ENCODE measurements around the gene CFAP97D1.

CFAP97D1 gene

DNA sequence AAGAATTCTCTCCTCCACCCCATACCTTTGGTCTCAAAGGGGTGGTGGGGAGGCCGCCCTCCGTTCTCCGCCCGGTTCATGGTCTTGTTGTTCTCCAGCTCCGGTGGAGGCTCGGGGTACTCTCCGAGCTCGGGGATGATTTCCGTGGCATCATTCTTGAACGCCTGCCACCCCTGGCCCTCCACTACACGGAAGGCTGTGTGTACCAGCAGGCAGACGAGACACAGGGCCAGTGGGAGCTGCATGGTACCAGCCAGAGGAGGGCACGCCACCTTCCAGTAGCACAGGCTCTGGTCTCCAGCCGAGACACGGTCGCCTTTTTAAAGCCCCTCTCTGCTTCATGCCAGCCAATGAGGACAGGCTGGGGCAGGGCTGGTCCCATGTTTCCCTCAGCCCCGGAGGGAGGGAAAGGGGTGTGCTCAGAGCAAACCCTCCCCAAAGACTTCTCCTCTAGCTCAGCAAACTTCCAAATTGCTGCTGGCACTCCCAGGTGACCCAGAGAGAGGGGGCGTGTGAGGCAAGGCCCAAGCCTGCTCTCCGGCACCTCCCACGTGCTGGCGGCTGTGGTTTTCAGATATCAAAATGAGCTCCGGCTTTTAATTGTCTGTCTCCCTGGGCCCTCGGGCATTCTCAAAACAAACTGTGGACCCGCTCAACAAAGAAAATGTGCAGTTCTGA lies 21.6 kb upstream of the CFAP97D1 start, which contains the start of gene SOST:
Gene SOST, minus strand, starts transcription at position 295 of the 678 bp plus-strand sequence. Its CDS starts 50 bp downstream, at position 245.
- no peak within 1 kb of the TSS for H3K27ac Mint-ChIP-seq

DNA sequence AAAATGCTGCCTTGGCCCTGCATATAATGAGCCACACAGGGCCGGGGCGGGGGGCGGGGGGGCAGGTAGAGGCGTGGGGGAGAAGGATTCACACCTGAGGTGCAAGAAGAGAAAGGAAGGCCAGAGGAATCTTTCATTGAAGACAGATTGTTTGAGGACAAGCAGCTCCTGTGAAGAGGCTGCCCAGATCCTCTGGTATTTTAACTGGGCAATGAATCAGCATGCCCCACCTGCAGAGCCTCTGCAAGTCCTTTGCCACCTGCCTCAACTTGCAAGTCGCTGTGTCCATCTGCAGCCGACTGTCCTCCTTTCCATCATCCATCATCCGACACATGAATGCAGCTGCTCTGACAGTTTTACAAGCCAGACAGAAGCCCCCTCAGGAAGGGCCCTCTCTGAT lies 20.4 kb upstream of the CFAP97D1 start:
- Mint-ChIP-seq H3K27me3 (peaks cover 10% of the 10 kb centered on the region), H3K9me3 (ENCODE audit: low read depth) (no peaks in the 10 kb centered on the region), H3K27ac (no peak overlapping the region), H3K36me3 (no peaks in the 10 kb centered on the region), H3K4me1 (ENCODE audit: low read depth) (peaks cover 4% of the 10 kb centered on the region), H3K4me3 (no peak overlapping the region)

More for the DNA sequence above, 21.6 kb upstream of the CFAP97D1 start, which contains the start of gene SOST:
- Mint-ChIP-seq H3K4me3 (no peak within 1 kb of the TSS), H3K27me3 (peaks cover 10% of the 10 kb centered on the region), H3K4me1 (ENCODE audit: low read depth) (peaks cover 4% of the 10 kb centered on the region), H3K9me3 (ENCODE audit: low read depth) (no peaks in the 10 kb centered on the region), H3K36me3 (no peaks in the 10 kb centered on the region)

DNA sequence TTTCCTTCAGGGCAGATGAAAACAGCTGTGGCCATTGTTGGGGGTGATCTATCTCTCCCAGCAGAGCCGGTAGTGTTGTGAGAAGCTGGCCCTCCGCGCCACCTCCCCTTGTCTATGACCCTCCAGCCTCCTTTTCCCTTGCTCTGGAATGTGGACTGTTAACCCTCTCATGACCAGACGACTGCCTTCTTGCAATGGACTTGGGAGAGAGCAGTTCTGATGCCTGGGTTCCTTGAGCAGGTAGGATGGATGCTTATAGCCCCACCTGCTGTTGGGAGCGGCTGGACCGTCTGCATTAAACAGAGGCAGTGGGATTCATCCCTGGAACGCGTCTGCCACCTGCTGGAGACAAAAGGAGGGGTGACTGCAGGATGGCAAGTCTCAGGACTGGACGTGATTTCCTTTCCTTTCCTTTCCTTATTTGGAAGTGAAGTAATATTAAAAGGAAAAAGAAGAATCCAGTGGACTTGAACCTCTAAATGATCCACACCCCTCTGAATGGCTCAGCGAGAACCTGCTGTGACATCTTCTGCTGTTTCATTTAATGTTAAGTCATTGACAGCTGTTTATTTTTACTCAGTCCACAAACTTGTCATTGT lies 19.9 kb upstream of the CFAP97D1 start:
- no peaks in the 10 kb centered on the region for H3K36me3 Mint-ChIP-seq
- H3K27ac Mint-ChIP-seq, result no peak overlapping the region
- peaks cover 10% of the 10 kb centered on the region for H3K27me3 Mint-ChIP-seq
- H3K4me1 Mint-ChIP-seq (ENCODE audit: low read depth), result peaks cover 4% of the 10 kb centered on the region
- H3K9me3 Mint-ChIP-seq (ENCODE audit: low read depth), result no peaks in the 10 kb centered on the region
- H3K4me3 Mint-ChIP-seq, result no peak overlapping the region

DNA sequence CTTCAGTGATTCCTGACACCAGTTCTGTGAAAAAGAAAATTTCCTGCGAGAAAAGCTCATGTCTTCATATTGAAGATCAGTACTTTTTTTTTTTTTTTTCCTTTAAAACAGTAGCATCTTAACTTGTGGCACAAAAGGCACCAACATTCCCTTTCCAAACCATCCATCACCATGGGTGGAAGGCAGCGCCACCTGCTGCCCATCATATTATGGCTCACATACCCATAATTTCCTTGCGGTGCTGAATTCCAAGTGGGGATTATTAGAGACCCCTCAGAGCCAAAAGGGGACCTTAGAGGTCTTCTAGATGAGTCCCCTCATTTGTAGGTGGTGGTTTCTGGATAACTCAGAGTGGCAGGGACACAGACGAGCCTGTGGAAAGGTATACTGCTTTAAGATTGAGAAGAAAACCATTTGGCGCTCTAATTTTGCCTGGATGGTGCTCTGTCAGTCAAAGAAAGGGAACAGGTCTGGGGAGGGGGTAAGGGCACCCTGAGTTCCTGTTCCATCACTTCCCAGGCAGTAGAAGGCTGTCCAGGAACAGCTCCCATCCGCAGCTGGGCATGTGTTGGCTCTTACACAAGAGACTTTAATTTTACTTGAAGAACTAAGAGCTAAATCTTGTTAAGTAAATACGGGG lies 13.7 kb upstream of the CFAP97D1 start:
- no peaks in the 10 kb centered on the region for H3K27me3 Mint-ChIP-seq
- H3K9me3 Mint-ChIP-seq (ENCODE audit: low read depth), result no peaks in the 10 kb centered on the region
- no peak overlapping the region for H3K27ac Mint-ChIP-seq
- no peaks in the 10 kb centered on the region for H3K4me1 Mint-ChIP-seq (ENCODE audit: low read depth)
- peaks cover 6% of the 10 kb centered on the region for H3K36me3 Mint-ChIP-seq
- H3K4me3 Mint-ChIP-seq, result no peak overlapping the region

DNA sequence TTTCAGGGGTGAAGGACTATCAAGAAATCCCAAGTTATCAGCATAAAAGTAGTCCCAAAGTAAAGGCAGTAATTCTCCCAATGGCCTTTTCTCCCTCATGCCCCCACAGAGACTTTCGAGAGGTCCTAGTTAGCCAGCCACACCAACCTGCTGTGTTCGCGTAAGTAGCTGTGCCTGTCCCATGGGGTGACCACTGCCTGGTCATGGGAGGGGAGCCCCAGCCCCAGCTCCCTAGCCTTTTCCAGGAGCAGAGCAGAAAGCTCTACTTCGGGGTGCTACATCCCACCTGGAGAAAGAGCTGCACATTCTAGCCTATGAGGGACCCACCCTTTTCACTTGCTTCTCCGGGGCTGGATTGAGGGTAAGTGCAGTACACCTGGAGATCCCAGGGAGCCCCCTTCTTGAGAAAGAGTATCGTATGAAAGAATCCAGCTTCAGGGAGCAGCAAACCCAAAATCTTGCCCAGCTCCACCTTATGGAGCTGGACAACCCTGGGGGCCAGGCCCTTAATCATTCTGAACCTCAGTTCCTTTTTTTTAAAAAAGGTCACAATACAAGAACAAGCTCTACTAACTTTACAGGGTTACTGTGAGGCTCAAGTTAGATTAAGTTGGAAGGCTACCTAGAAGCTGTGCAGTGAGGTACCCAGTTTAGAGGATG lies 13.1 kb upstream of the CFAP97D1 start:
- H3K27ac Mint-ChIP-seq, result no peak overlapping the region
- H3K9me3 Mint-ChIP-seq (ENCODE audit: low read depth), result no peaks in the 10 kb centered on the region
- no peaks in the 10 kb centered on the region for H3K4me1 Mint-ChIP-seq (ENCODE audit: low read depth)
- H3K4me3 Mint-ChIP-seq, result no peak overlapping the region
- H3K27me3 Mint-ChIP-seq, result no peaks in the 10 kb centered on the region
- H3K36me3 Mint-ChIP-seq, result peaks cover 6% of the 10 kb centered on the region

DNA sequence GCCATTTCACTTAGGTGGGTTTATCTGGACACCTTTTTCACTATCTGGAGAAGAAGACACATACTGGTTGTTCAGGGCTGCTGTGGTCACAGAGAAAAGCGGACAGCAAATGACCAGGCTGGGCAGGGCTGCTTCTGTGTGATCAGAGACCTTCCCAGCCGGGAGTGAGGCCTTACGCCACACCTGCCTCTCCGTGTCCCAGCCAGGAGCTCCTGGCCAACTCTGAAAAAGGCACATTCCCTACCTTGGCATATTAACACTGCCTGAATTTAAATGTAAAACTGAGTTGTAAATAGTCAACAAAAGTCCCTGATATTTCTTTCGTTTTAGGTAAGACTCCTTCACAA lies 12.5 kb upstream of the CFAP97D1 start:
- peaks cover 9% of the 10 kb centered on the region for H3K36me3 Mint-ChIP-seq
- no peak overlapping the region for H3K27ac Mint-ChIP-seq

DNA sequence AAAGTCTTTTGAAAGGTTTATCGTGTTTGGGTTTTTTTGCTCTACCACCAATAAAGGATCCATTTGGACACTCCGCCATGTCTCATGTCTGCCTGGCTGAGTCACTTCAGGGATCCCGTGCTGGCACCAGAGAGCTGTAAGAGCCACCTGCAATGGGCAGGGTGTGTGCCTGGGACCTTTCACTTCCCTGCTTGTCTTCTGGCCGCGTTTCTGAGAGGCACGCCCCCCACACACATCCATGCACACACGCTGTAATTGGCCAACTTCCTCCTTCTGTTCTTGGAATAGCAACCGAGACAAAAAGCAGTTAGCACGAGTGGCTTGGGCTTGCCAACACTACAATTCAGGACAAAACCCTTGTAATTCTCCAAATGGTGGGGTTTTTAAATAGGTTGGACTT lies 11.9 kb upstream of the CFAP97D1 start:
- Mint-ChIP-seq H3K36me3 (peaks cover 10% of the 10 kb centered on the region), H3K4me3 (no peak overlapping the region), H3K9me3 (ENCODE audit: low read depth) (no peaks in the 10 kb centered on the region), H3K4me1 (ENCODE audit: low read depth) (peaks cover 2% of the 10 kb centered on the region), H3K27me3 (no peaks in the 10 kb centered on the region), H3K27ac (no peak overlapping the region)

More for the DNA sequence above, 12.5 kb upstream of the CFAP97D1 start:
- no peaks in the 10 kb centered on the region for H3K9me3 Mint-ChIP-seq (ENCODE audit: low read depth)
- no peaks in the 10 kb centered on the region for H3K27me3 Mint-ChIP-seq
- H3K4me3 Mint-ChIP-seq, result no peak overlapping the region
- no peaks in the 10 kb centered on the region for H3K4me1 Mint-ChIP-seq (ENCODE audit: low read depth)

DNA sequence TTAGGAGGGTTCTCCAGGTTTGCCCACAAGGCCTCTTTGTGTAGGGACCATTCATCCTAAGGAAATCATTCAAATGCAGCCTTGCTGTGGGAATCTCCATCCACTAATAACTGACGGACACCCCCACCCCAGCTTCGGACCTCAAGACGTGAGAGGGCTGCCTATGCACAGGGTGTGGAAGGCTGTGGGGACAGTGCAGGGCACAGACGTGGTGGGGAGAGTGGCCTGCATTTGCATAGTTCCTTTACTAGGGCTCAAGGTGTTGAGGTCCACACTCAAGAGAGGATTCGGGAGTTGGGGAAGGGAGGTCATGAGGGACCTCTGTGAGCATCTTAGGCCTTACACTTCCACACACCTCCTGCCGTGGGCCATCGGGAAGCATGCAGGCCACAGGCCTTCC lies 11.3 kb upstream of the CFAP97D1 start:
- Mint-ChIP-seq H3K9me3 (ENCODE audit: low read depth) (no peaks in the 10 kb centered on the region), H3K36me3 (peaks cover 12% of the 10 kb centered on the region), H3K27me3 (no peaks in the 10 kb centered on the region), H3K4me3 (no peak overlapping the region), H3K4me1 (ENCODE audit: low read depth) (peaks cover 2% of the 10 kb centered on the region), H3K27ac (no peak overlapping the region)

DNA sequence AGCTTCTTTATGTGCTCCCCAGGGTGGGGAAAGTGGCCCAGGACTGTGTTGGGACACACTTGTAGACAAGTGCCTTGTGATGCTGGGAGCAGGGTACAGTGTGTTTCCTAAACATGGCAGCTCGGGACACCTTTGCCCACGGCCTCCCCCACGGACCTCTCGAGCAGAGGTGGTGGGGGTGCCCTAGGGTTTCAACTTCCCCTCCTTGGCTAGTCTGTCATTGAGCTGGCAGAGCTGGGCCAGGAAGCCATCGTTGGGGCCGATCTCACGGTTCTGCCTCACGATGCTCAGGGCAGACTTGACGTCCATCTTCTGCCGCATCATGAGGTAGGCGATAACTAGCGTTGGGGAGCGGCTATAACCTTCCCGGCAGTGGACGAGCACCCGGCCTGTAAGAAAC lies 10.8 kb upstream of the CFAP97D1 start:
- no peak overlapping the region for H3K27ac Mint-ChIP-seq
- peaks cover 12% of the 10 kb centered on the region for H3K36me3 Mint-ChIP-seq
- no peaks in the 10 kb centered on the region for H3K9me3 Mint-ChIP-seq (ENCODE audit: low read depth)
- no peak overlapping the region for H3K4me3 Mint-ChIP-seq
- H3K27me3 Mint-ChIP-seq, result no peaks in the 10 kb centered on the region
- H3K4me1 Mint-ChIP-seq (ENCODE audit: low read depth), result peaks cover 2% of the 10 kb centered on the region

DNA sequence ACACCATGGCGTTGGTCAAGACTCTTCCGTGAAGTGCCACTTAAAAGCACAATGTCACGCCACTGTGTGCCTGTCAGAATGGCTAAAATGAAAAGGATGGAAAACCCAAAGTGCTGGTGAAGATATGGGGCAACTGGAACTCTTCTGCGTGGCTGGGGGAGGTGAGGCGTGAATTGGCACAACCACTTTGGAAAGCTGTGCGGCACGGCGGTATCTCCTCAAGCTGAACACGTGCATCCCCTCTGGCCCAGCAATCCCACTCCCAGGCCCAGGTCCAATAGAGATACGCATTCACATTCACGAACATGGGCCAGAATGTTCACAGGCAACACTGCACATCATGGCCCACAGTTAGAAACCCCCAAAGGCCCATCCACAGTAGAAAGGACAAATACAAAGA lies 10.4 kb upstream of the CFAP97D1 start:
- peaks cover 12% of the 10 kb centered on the region for H3K36me3 Mint-ChIP-seq
- H3K27ac Mint-ChIP-seq, result no peak overlapping the region
- H3K4me1 Mint-ChIP-seq (ENCODE audit: low read depth), result peaks cover 2% of the 10 kb centered on the region
- no peak overlapping the region for H3K4me3 Mint-ChIP-seq
- H3K9me3 Mint-ChIP-seq (ENCODE audit: low read depth), result no peaks in the 10 kb centered on the region
- no peaks in the 10 kb centered on the region for H3K27me3 Mint-ChIP-seq

DNA sequence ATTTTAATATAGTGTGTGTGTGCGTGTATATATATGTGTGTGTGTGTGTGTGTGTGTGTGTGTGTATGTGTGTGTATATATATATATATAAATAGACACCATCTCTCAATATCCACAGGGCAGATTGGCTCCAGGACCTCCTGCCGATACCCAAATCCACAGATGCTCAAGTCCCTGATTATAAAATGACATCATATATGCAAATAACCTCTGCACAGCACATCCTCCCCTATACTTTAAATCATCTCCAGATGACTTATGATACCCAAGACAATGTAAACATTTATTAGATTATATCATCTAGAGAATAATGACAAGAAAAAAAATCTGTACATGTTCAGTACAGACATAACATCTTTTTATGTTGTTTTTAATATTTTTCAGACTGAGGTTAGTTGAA lies 9.3 kb upstream of the CFAP97D1 start:
- H3K27ac Mint-ChIP-seq, result no peak overlapping the region
- no peak overlapping the region for H3K4me3 Mint-ChIP-seq
- peaks cover 12% of the 10 kb centered on the region for H3K36me3 Mint-ChIP-seq
- H3K4me1 Mint-ChIP-seq (ENCODE audit: low read depth), result peaks cover 2% of the 10 kb centered on the region
- no peaks in the 10 kb centered on the region for H3K27me3 Mint-ChIP-seq
- H3K9me3 Mint-ChIP-seq (ENCODE audit: low read depth), result no peaks in the 10 kb centered on the region

DNA sequence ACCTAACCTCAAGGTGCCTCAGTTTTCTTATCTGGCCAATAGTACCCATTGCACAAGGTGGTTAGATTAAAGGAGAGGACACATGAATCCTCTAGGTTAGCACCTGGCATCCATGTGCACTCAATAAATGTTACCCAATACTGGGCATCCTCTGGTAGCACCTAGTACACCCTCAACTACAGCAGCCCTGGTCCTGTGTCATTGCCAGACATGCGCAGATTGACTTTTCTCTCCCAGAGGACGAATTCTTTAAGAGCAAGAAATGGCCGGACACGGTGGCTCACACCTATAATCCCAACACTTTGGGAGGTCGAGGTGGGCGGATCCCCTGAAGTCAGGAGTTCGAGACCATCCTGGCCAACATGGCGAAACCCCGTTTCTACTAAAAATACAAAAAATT lies 8.8 kb upstream of the CFAP97D1 start:
- Mint-ChIP-seq H3K36me3 (peaks cover 12% of the 10 kb centered on the region), H3K27ac (no peak overlapping the region), H3K27me3 (no peaks in the 10 kb centered on the region), H3K4me1 (ENCODE audit: low read depth) (peaks cover 2% of the 10 kb centered on the region), H3K4me3 (no peak overlapping the region), H3K9me3 (ENCODE audit: low read depth) (no peaks in the 10 kb centered on the region)

DNA sequence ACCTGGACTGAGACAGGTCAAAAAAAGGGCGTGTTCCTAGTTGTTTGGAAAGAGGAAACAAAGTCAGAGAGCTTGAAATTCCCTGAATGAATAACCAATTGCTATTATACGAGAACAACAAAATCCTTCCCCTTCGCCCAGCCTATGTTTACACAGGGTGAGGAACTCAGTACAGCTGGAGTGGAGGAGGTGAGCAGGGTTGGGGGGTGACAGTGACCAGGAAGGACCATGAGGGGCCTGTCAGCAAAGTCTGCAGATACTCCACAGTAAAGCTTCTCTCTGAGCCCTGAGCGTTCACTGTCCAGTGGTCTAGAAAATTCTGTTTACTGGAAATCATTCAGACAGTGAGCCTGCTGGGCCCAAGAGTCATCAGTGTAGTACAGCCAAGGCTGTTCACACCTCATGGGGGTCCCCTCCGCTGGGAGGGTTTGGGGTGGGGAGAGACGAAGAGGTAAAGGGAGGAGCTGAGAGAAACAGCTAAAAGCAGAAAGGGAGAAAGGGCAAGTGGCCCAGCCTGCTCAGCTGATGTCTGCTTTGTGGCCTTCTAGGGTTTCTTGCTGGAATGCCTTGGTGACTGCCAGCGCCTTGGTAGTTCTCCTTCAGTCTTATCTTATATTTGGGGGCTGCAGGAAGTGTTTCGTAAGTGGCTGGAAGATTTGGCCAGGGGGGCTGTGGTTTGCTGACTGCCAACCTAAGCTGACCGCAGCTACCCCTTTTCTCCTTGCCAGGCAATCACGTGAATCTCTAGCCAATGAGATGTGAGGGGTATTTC lies 7.2 kb upstream of the CFAP97D1 start:
- Mint-ChIP-seq H3K36me3 (peaks cover 12% of the 10 kb centered on the region), H3K4me3 (no peak overlapping the region), H3K4me1 (ENCODE audit: low read depth) (peaks cover 4% of the 10 kb centered on the region), H3K9me3 (ENCODE audit: low read depth) (no peaks in the 10 kb centered on the region), H3K27ac (no peak overlapping the region), H3K27me3 (no peaks in the 10 kb centered on the region)

DNA sequence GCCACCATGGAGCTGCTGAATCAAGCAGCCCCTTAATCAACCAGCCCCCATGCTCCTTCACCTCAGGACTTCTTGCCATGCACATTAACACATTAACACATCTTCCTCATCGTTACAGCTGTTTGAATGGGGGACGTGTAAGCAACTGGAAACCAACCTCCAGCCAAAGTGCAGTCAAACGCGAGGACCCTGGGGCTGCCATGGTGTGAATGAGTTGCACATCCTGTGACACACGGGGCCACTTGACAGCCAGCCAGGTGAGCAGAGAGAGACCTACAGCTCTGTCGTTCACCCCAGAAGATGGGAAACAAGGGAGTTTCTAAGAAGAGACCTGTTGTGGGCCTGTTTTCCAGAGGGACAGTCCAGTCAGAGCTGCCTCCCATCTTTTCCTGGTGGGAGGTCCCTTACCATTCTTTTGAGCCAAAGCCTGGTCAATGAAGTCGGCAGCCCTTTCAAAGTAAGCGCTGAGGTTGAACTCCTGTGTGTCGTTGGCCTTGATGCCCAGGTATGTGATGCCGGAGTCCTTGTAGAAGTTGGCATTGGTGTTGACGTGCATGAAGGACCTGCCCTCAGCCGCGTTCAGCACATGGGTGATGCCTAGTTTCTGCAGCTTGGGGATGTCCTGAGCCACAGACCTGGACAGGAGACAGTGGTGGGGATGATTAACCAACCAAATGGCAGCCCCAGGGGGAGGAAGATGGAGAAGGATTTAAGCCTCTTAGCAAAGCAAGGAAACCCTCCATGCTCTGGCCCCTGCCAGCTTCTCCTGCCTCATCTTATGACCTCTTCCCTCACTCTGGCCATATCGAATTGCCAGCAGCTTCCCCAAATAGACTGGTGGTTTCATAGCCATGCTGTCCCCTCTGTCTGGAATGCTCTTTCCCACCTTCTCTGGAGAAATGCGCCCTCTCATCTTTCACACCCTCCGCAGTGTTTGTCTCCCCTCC lies 5.7 kb upstream of the CFAP97D1 start:
- Mint-ChIP-seq H3K27ac (no peak overlapping the region), H3K4me3 (no peak overlapping the region), H3K4me1 (ENCODE audit: low read depth) (peaks cover 10% of the 10 kb centered on the region), H3K9me3 (ENCODE audit: low read depth) (no peaks in the 10 kb centered on the region), H3K36me3 (peaks cover 10% of the 10 kb centered on the region), H3K27me3 (peaks cover 1% of the 10 kb centered on the region)

All from activated naive CD8-positive, alpha-beta T cell (primary cell).